Fibroblast of the aortic adventitia (primary cell): ENCODE results near the gene LYZL4. TPM values are rescaled to one million over a fixed set of nuclear protein-coding genes. Genes with fewer than 3 reads are reported as not detected.

Source experiments
- DNase-seq: peaks from one replicate; pipeline ENCODE4 v3.0.0-alpha.2; 2010; ENCODE audit warnings: low read depth
- H3K4me3 ChIP-seq: 2 replicates; pipeline ENCODE4 v1.5.1; 2011; ENCODE audit warnings: low read depth, mild to moderate bottlenecking, control low read depth, low read length, moderate library complexity
- CTCF ChIP-seq: IDR thresholded peaks from 2 replicates; pipeline ENCODE4 v1.5.1; 2011; ENCODE audit warnings: mild to moderate bottlenecking, low read length, control low read depth, inconsistent platforms; ENCODE audit not compliant: insufficient read depth
- total RNA-seq: library from RNA; depleted of rRNA; stranded (reverse); fragments of >200 nt; gene quantifications from 2 replicates; pipeline ENCODE4 v1.2.3, GENCODE V29; 2012; ENCODE audit warnings: low replicate concordance

Gene LYZL4
- not detected in 2 replicates for total RNA-seq

GRCh38 chr3:42410370-42411131, at the start of gene LYZL4:
TSS of gene LYZL4 (minus strand) at chr3:42410610. CDS start at chr3:42407251, 3,359 bp downstream.
- no peak for TF ChIP-seq CTCF
- no peak for DNase-seq
- no peak within 1 kb of the TSS for H3K4me3 ChIP-seq

- no peak for DNase-seq
- TF ChIP-seq CTCF, result no peak
- H3K4me3 ChIP-seq, result no peak overlapping the region
These were observed 48.7 kb upstream of the LYZL4 start for GRCh38 chr3:42459151-42459550.

GRCh38 chr3:42456211-42456610, 45.8 kb upstream of the LYZL4 start:
- H3K4me3 ChIP-seq, result no peak overlapping the region
- no peak for DNase-seq
- no peak for TF ChIP-seq CTCF

- H3K4me3 ChIP-seq, result no peak overlapping the region
- peak; percentile 18 for DNase-seq
- no peak for TF ChIP-seq CTCF
These were observed 41.3 kb upstream of the LYZL4 start for GRCh38 chr3:42451546-42452230.

- TF ChIP-seq CTCF, result no peak
- H3K4me3 ChIP-seq, result no peak overlapping the region
- DNase-seq, result peak; percentile 23
These were observed 40.7 kb upstream of the LYZL4 start for GRCh38 chr3:42451116-42451515.

GRCh38 chr3:42450567-42450966, 40.2 kb upstream of the LYZL4 start:
- H3K4me3 ChIP-seq, result no peak overlapping the region
- no peak for TF ChIP-seq CTCF
- DNase-seq, result no peak
